ENCODE measurements around the gene P2RY11.

- TF ChIP-seq, protein P1, sequence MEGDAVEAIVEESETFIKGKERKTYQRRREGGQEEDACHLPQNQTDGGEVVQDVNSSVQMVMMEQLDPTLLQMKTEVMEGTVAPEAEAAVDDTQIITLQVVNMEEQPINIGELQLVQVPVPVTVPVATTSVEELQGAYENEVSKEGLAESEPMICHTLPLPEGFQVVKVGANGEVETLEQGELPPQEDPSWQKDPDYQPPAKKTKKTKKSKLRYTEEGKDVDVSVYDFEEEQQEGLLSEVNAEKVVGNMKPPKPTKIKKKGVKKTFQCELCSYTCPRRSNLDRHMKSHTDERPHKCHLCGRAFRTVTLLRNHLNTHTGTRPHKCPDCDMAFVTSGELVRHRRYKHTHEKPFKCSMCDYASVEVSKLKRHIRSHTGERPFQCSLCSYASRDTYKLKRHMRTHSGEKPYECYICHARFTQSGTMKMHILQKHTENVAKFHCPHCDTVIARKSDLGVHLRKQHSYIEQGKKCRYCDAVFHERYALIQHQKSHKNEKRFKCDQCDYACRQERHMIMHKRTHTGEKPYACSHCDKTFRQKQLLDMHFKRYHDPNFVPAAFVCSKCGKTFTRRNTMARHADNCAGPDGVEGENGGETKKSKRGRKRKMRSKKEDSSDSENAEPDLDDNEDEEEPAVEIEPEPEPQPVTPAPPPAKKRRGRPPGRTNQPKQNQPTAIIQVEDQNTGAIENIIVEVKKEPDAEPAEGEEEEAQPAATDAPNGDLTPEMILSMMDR (IDR thresholded peaks at IDR 0.05; ENCODE audit: insufficient read depth, low read length, poor library complexity, severe bottlenecking) = no peak
- TF ChIP-seq EZH2phosphoT487 (conservative IDR thresholded peaks at IDR 0.05; ENCODE audit: low read length) = no peak
These were observed 52.0 kb downstream of the P2RY11 start for GRCh38 chr19:10163536-10163935.
